SK-N-MC (cell line): Measurements from ENCODE around the gene ANKS1B.

Source experiments
- EZH2 ChIP-seq: fragments of 200-600 bp; sonication (generic); IDR thresholded peaks from one replicate; pipeline ENCODE4 v1.6.1; 2017; ENCODE audit warnings: antibody characterized with exemption
- POLR2AphosphoS5 ChIP-seq: IDR thresholded peaks from 2 replicates; pipeline ENCODE4 v1.6.1; 2012; ENCODE audit warnings: mild to moderate bottlenecking, low read depth, low read length, borderline replicate concordance

DNA sequence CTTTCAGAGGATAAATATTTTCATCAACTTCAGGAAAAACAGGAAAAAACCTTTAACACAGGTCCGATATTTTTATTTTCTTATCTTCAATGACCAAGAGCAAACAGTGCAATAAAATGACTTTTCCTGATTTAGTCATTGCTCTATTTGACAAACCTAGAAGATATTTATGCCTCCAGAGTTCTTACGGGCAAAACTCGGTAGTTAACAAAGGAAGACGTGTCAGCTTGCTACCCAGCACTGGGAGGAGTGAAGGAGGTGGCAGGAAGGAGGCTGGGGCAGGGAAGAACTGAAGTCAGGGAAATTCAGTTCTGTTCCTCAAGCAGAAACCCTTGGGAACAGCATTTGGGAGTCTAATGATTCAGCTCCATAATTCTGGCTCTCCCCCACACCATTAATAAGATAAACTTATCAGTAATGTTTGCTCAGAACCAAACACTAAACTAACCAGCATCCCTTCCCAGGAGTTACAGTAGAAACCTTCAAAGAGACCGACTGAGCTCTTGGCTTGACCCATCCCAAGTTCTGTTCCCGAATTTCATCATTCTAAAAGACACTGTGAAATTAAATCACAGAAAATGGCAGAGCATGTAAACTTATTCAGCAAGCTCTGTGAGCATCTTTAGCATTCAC lies 1176.4 kb downstream of the ANKS1B start:
- no peak for TF ChIP-seq POLR2AphosphoS5
- TF ChIP-seq EZH2 = no peak
